ENCODE data around the gene WASF1.

- TF ChIP-seq POLR2A (IDR thresholded peaks at IDR 0.05; ENCODE audit: low read depth, low read length) (no peak), SPI1 (IDR thresholded peaks at IDR 0.05; ENCODE audit: low read depth, low read length) (no peak), POLR2AphosphoS5 (IDR thresholded peaks at IDR 0.05; ENCODE audit: low read depth, low read length) (no peak)
Observed at GRCh38 chr6:110075406-110075805, 104.1 kb downstream of the WASF1 start.
